H1 (cell line): ENCODE data around the gene ARHGEF28. TPM values are rescaled to one million over a fixed set of nuclear protein-coding genes. Genes with fewer than 3 reads are reported as not detected.

Experiments used
- CTCF ChIA-PET: fragments of 300-600 bp; sonication (Branson Sonifier 250); formaldehyde crosslinking; loops from one replicate; lab custom pipeline; 2021; ENCODE audit not compliant: partially characterized antibody; lab: Charles Lee
- POLR2A ChIA-PET: fragments of 300-600 bp; sonication (Branson Sonifier 250); formaldehyde crosslinking; loops from one replicate; lab custom pipeline; 2021; ENCODE audit warnings: inconsistent platforms; ENCODE audit not compliant: partially characterized antibody; lab: Charles Lee
- DNase-seq, 2 experiments: peaks; one replicate each; pipeline versions ENCODE4 v3.0.0 to v3.0.0-alpha.2; 2010 to 2022; ENCODE audit warnings: low spot score in 2 of 2, low read depth in 1 of 2, mixed read lengths in 1 of 2
- FAIRE-seq: peaks from 2 replicates; lab custom pipeline; 2011; peaks lifted over from hg19 to GRCh38; lab: Jason Lieb, UNC
- H2AFZ ChIP-seq: 2 replicates; pipeline ENCODE4 v1.8.1; 2012; ENCODE audit warnings: low read length, inconsistent platforms
- H2AK5ac ChIP-seq: 2 replicates; pipeline ENCODE4 v1.6.1; 2013; ENCODE audit warnings: low read depth, low read length
- H2BK120ac ChIP-seq: replicated peaks from 2 replicates; pipeline ENCODE3; 2013; ENCODE audit warnings: low read depth, low read length, inconsistent platforms
- H2BK12ac ChIP-seq: 2 replicates; pipeline ENCODE4 v1.6.1; 2013; ENCODE audit warnings: low read depth, low read length
- H2BK15ac ChIP-seq: 2 replicates; pipeline ENCODE4 v1.6.1; 2013; ENCODE audit warnings: low read length
- H2BK20ac ChIP-seq: 2 replicates; pipeline ENCODE4 v1.6.1; 2013; ENCODE audit warnings: low read length
- H2BK5ac ChIP-seq: 2 replicates; pipeline ENCODE4 v1.6.1; 2013; ENCODE audit warnings: low read depth, low read length
- H3K14ac ChIP-seq: 2 replicates; pipeline ENCODE4 v1.6.1; 2013; ENCODE audit warnings: inconsistent platforms; ENCODE audit not compliant: insufficient read length
- H3K18ac ChIP-seq: 2 replicates; pipeline ENCODE4 v1.6.1; 2013; ENCODE audit warnings: low read length; ENCODE audit errors: extremely low read depth
- H3K23ac ChIP-seq: 2 replicates; pipeline ENCODE4 v1.6.1; 2013; ENCODE audit warnings: inconsistent platforms; ENCODE audit not compliant: insufficient read length
- H3K23me2 ChIP-seq: 2 replicates; pipeline ENCODE4 v1.6.1; 2013; ENCODE audit warnings: low read depth, low read length
- H3K27ac ChIP-seq: 2 replicates; pipeline ENCODE4 v1.6.1; 2011; ENCODE audit warnings: low read depth, low read length, inconsistent platforms
- H3K27me3 ChIP-seq, 4 experiments: replicated peaks in 1 of 4; 1 replicate in 1 of 4; 2 replicates in 3 of 4; pipeline versions ENCODE4 v1.6.1 to v1.8.1; 2011 to 2013; ENCODE audit warnings: low read length in 3 of 4, mild to moderate bottlenecking in 3 of 4, inconsistent platforms in 2 of 4, mixed read lengths in 2 of 4, moderate library complexity in 1 of 4; ENCODE audit not compliant: control insufficient read depth in 3 of 4, insufficient read depth in 3 of 4; ENCODE audit errors: extremely low read depth in 1 of 4
- H3K36me3 ChIP-seq, 4 experiments: 2 replicates each; pipeline versions ENCODE4 v1.6.1 to v1.8.1; 2011 to 2013; ENCODE audit warnings: mild to moderate bottlenecking in 4 of 4, low read length in 3 of 4, moderate library complexity in 2 of 4, control low read depth in 1 of 4, inconsistent platforms in 1 of 4; ENCODE audit not compliant: insufficient read depth in 4 of 4, control insufficient read depth in 2 of 4
- H3K4ac ChIP-seq: replicated peaks from 2 replicates; pipeline ENCODE3; 2013; ENCODE audit warnings: low read length, low read depth, mixed read lengths, inconsistent platforms; ENCODE audit not compliant: insufficient read length
- H3K4me1 ChIP-seq, 4 experiments: replicated peaks in 1 of 4; 1 replicate in 1 of 4; 2 replicates in 3 of 4; pipeline versions ENCODE4 v1.6.1 to v1.8.1; 2011 to 2013; ENCODE audit warnings: low read length in 3 of 4, inconsistent platforms in 2 of 4, mixed read lengths in 1 of 4; ENCODE audit not compliant: insufficient read depth in 4 of 4, control insufficient read depth in 3 of 4
- H3K4me2 ChIP-seq, 2 experiments: 2 replicates each; pipeline versions ENCODE4 v1.6.1 to v1.8.1; 2011 to 2013; ENCODE audit warnings: low read depth in 2 of 2, low read length in 2 of 2, control low read depth in 1 of 2, inconsistent platforms in 1 of 2, mild to moderate bottlenecking in 1 of 2; ENCODE audit not compliant: insufficient read depth in 1 of 2
- H3K4me3 ChIP-seq, 4 experiments: fragments of 200-600, 300-600 bp in 1 of 4; sonication (generic), shearing (Covaris generic), sonication (Bioruptor Twin) in 1 of 4; 2 replicates each; pipeline versions ENCODE4 v1.5.1 to v1.8.1; 2011 to 2016; ENCODE audit warnings: low read length in 4 of 4, low read depth in 3 of 4, control low read depth in 2 of 4, inconsistent platforms in 2 of 4, mild to moderate bottlenecking in 2 of 4, mixed read lengths in 1 of 4, moderate library complexity in 1 of 4; ENCODE audit not compliant: insufficient read depth in 2 of 4; ENCODE audit errors: extremely low read depth in 1 of 4
- H3K56ac ChIP-seq: replicated peaks from 2 replicates; pipeline ENCODE3; 2013; ENCODE audit warnings: low read depth, mild to moderate bottlenecking, mixed read lengths, low read length, inconsistent platforms; ENCODE audit not compliant: insufficient read length
- H3K79me1 ChIP-seq: 2 replicates; pipeline ENCODE4 v1.6.1; 2013; ENCODE audit warnings: low read depth, low read length, control low read depth
- H3K79me2 ChIP-seq, 2 experiments: 2 replicates each; pipeline versions ENCODE4 v1.6.1 to v1.8.1; 2012 to 2013; ENCODE audit warnings: low read length in 2 of 2, mild to moderate bottlenecking in 2 of 2, inconsistent platforms in 1 of 2; ENCODE audit not compliant: insufficient read depth in 2 of 2, control insufficient read depth in 1 of 2
- H3K9ac ChIP-seq, 4 experiments: replicated peaks in 1 of 4; 1 replicate in 1 of 4; 2 replicates in 3 of 4; pipeline versions ENCODE4 v1.6.1 to v1.8.1; 2011 to 2013; ENCODE audit warnings: low read depth in 3 of 4, low read length in 3 of 4, control low read depth in 2 of 4, mild to moderate bottlenecking in 2 of 4, moderate library complexity in 2 of 4, inconsistent platforms in 1 of 4; ENCODE audit errors: extremely low read depth in 1 of 4
- H3K9me3 ChIP-seq, 2 experiments: 2 replicates each; pipeline versions ENCODE4 v1.6.1 to v1.8.1; 2012 to 2013; ENCODE audit warnings: mild to moderate bottlenecking in 2 of 2, moderate library complexity in 2 of 2, control low read depth in 1 of 2, inconsistent platforms in 1 of 2, low read depth in 1 of 2, low read length in 1 of 2, mixed read lengths in 1 of 2; ENCODE audit not compliant: insufficient read depth in 2 of 2
- H4K20me1 ChIP-seq, 2 experiments: replicated peaks in 1 of 2; 2 replicates each; pipeline versions ENCODE3 to v1.8.1; 2011 to 2013; ENCODE audit warnings: inconsistent platforms in 2 of 2, low read length in 2 of 2, mild to moderate bottlenecking in 1 of 2; ENCODE audit not compliant: insufficient read depth in 2 of 2, control insufficient read depth in 1 of 2
- H4K5ac ChIP-seq: 2 replicates; pipeline ENCODE4 v1.6.1; 2013; ENCODE audit warnings: low read length, low read depth, mixed read lengths, inconsistent platforms; ENCODE audit not compliant: insufficient read length
- H4K8ac ChIP-seq: 2 replicates; pipeline ENCODE4 v1.8.0; 2013; ENCODE audit warnings: mild to moderate bottlenecking, moderate library complexity, low read length, inconsistent platforms; ENCODE audit not compliant: insufficient read depth; ENCODE audit errors: extremely low read depth
- H4K91ac ChIP-seq: replicated peaks from 2 replicates; pipeline ENCODE3; 2013; ENCODE audit warnings: low read length, mixed read lengths, inconsistent platforms; ENCODE audit not compliant: insufficient read length
- ASH2L ChIP-seq: fragments of 200-600, 300-600 bp; sonication (generic); IDR thresholded peaks from one replicate; pipeline ENCODE4 v1.7.1; 2017; ENCODE audit warnings: low read length
- CEBPB ChIP-seq: IDR thresholded peaks from 2 replicates; pipeline ENCODE4 v1.6.1; 2012; ENCODE audit warnings: low read depth, low read length
- CHD1 ChIP-seq: IDR thresholded peaks from 2 replicates; pipeline ENCODE4 v1.6.1; 2012; ENCODE audit warnings: low read depth, low read length, improper control_type of control experiment
- CHD2 ChIP-seq: IDR thresholded peaks from 2 replicates; pipeline ENCODE4 v1.6.1; 2012; ENCODE audit warnings: low read length, improper control_type of control experiment
- CREB1 ChIP-seq: IDR thresholded peaks from 2 replicates; pipeline ENCODE4 v1.6.1; 2012; ENCODE audit warnings: inconsistent platforms
- CTCF ChIP-seq, 3 experiments: IDR thresholded peaks; 1 replicate in 2 of 3; 2 replicates in 1 of 3; pipeline versions ENCODE4 v1.5.1 to v1.6.1; 2011; ENCODE audit warnings: low read length in 3 of 3, mild to moderate bottlenecking in 3 of 3, inconsistent platforms in 2 of 3, low read depth in 1 of 3, moderate library complexity in 1 of 3; ENCODE audit not compliant: insufficient read depth in 1 of 3; ENCODE audit errors: control extremely low read depth in 1 of 3
- KDM5A ChIP-seq: fragments of 200-600 bp; IDR thresholded peaks from 2 replicates; pipeline ENCODE4 v1.7.1; 2012; ENCODE audit warnings: mild to moderate bottlenecking, low read length, inconsistent platforms, mixed read lengths
- POU5F1 ChIP-seq: IDR thresholded peaks from 2 replicates; pipeline ENCODE4 v1.6.1; 2011; ENCODE audit warnings: low read depth, mild to moderate bottlenecking, low read length, moderate library complexity
- RAD21 ChIP-seq, 2 experiments: IDR thresholded peaks in 1 of 2; conservative IDR thresholded peaks in 1 of 2; 2 replicates each; pipeline ENCODE4 v1.6.1; 2011; ENCODE audit warnings: low read depth in 2 of 2, low read length in 2 of 2, improper control_type of control experiment in 1 of 2, inconsistent platforms in 1 of 2, mild to moderate bottlenecking in 1 of 2, moderate library complexity in 1 of 2
- RBBP5 ChIP-seq: IDR thresholded peaks from 2 replicates; pipeline ENCODE4 v1.7.1; 2012; ENCODE audit warnings: low read depth, mild to moderate bottlenecking, inconsistent platforms, low read length, moderate library complexity, borderline replicate concordance
- SAP30 ChIP-seq: fragments of 300-600 bp; sonication (generic); IDR thresholded peaks from 2 replicates; pipeline ENCODE4 v1.7.1; 2012; ENCODE audit warnings: low read length, moderate library complexity, mild to moderate bottlenecking, inconsistent platforms; ENCODE audit not compliant: insufficient read depth, insufficient replicate concordance
- SIX5 ChIP-seq: IDR thresholded peaks from 2 replicates; pipeline ENCODE4 v1.6.1; 2011; ENCODE audit warnings: mild to moderate bottlenecking, low read depth, low read length
- ZNF274 ChIP-seq: IDR thresholded peaks from 2 replicates; pipeline ENCODE4 v1.7.0; 2012; ENCODE audit warnings: low read length, borderline replicate concordance; ENCODE audit errors: extremely low read depth
- WGBS, 2 experiments: shearing (Covaris generic) in 1 of 2; methylation state at CpG; one replicate each; pipeline versions ENCODE4 v1.1.6 to v1.1.7; 2013 to 2015; ENCODE audit warnings: low lambda C conversion rate in 2 of 2, mixed read lengths in 2 of 2, inconsistent platforms in 1 of 2, low coverage in 1 of 2, missing lambda C conversion rate in 1 of 2; ENCODE audit not compliant: insufficient replicate concordance in 2 of 2, insufficient coverage in 1 of 2, insufficient read length in 1 of 2; ENCODE audit errors: extremely low coverage in 1 of 2, missing lambda C conversion rate in 1 of 2; 5-methylcytosine and 5-hydroxymethylcytosine counted together
- polyA plus RNA-seq, 7 experiments: library from polyadenylated mRNA; depleted of rRNA in 3 of 7; stranded (reverse) in 5 of 7; unstranded in 2 of 7; fragments of >200 nt in 5 of 7; fragments of 200-250 nt in 2 of 7; gene quantifications; 1 replicate in 5 of 7; 2 replicates in 1 of 7; 4 replicates in 1 of 7; pipeline versions ENCODE4 v1.2.1 to v1.2.3, GENCODE V29; 2011 to 2013; ENCODE audit warnings: missing spikeins in 2 of 7, mixed read lengths in 2 of 7
- total RNA-seq: library from RNA; stranded (reverse); fragmentation: NEBNext Ultra II Directional; extraction: Animal tissue kit (Norgen Biotek cat#: 25700); gene quantifications from 2 replicates; pipeline ENCODE4 v1.2.1, GENCODE V29; 2021

Gene ARHGEF28
- total and polyA plus RNA-seq, 2 of the 8 experiments (the other 6 are each of a cell fraction or from before 2014, with no cell fraction given) = 0.33 to 1.0 TPM

- Histone ChIP-seq H4K8ac (no peak overlapping the region), H2BK12ac (no peak overlapping the region), H3K23ac (no peak overlapping the region), H2AFZ (no peak overlapping the region), H3K9ac (no peak overlapping the region), H3K56ac (no peak overlapping the region), H3K4me2 (no peak overlapping the region), H3K27ac (no peak overlapping the region), H4K5ac (no peak overlapping the region), H3K36me3 (no peaks in the 10 kb centered on the region), H2BK5ac (no peak overlapping the region), H2BK120ac (no peak overlapping the region), H3K4me1 (no peaks in the 10 kb centered on the region), H4K91ac (no peak overlapping the region), H2AK5ac (no peak overlapping the region), H3K79me2 (no peaks in the 10 kb centered on the region), H2BK20ac (no peak overlapping the region), H3K9me3 (no peaks in the 10 kb centered on the region), H2BK15ac (no peak overlapping the region), H3K79me1 (no peaks in the 10 kb centered on the region), H3K27me3 (no peaks in the 10 kb centered on the region; a peak in 1 of 7 replicates), H3K4me3 (no peak overlapping the region), H4K20me1 (no peaks in the 10 kb centered on the region), H3K4ac (no peak overlapping the region), H3K14ac (no peak overlapping the region), H3K23me2 (no peaks in the 10 kb centered on the region), H3K18ac (no peak overlapping the region)
- DNase-seq (no peak), FAIRE-seq (no peak)
- ChIA-PET CTCF (interaction anchor here (1.9 kb wide), 1 partner anchor 129 kb away, joined by 4 read pairs; no protein-coding TSS in a partner anchor), POLR2A (no interaction called here)
- WGBS, 2 experiments = 71% methylated on average over 2 of the region's 2 CpGs; no CpG with 5 or more reads in 1 of the 2 experiments
- TF ChIP-seq CREB1 (no peak), KDM5A (no peak), SAP30 (no peak), ASH2L (no peak), ZNF274 (no peak), CTCF (IDR thresholded peaks at IDR 0.05; ENCODE audit: control extremely low read depth in 1 of 3, insufficient read depth in 1 of 3, low read depth in 1 of 3, low read length in 3 of 3) (no peak), SIX5 (no peak), POU5F1 (no peak), CEBPB (no peak), RAD21 (IDR thresholded peaks at IDR 0.05 in 1 of 2, conservative IDR thresholded peaks at IDR 0.05 in 1 of 2; ENCODE audit: low read depth in 2 of 2, low read length in 2 of 2) (no peak), RBBP5 (no peak), CHD2 (no peak), CHD1 (no peak)
These were observed 37.9 kb downstream of the ARHGEF28 start for GRCh38 chr5:73663860-73664240.
